NCI-H2107 treated with DMSO at 0.1 percent for 48 hours (cell line): ENCODE measurements around the gene OR1C1.
"Not testable (repeated sequence)": the region's sequence is repeated elsewhere in the genome, so short reads cannot be mapped to it uniquely, and the experiment has no call there.

Experiments used
- DNase-seq: peaks from one replicate; lab custom pipeline; 2025; ENCODE audit not compliant: unreplicated experiment; lab: John Stamatoyannopoulos, UW

Gene OR1C1

GRCh38 chr1:247760456-247760855 lies at the start of gene OR1C1:
TSS of gene OR1C1 (minus strand) at chr1:247760556. CDS start at chr1:247758406, 2,150 bp downstream.
- DNase-seq = no peak

- DNase-seq = no peak
Measured at GRCh38 chr1:247797518-247797917, 37.2 kb upstream of the OR1C1 start.

GRCh38 chr1:247769603-247770002 lies 9.2 kb upstream of the OR1C1 start:
- DNase-seq = no peak

GRCh38 chr1:247754311-247754710 lies 6.0 kb downstream of the OR1C1 start:
- DNase-seq = not testable (repeated sequence)

- no peak for DNase-seq
Measured at GRCh38 chr1:247749870-247750269, 10.5 kb downstream of the OR1C1 start.

GRCh38 chr1:247748041-247748440 lies 12.3 kb downstream of the OR1C1 start, which contains the start of gene OR14A2:
TSS of gene OR14A2 (minus strand) at chr1:247748141.
- no peak for DNase-seq

- no peak for DNase-seq
Measured at GRCh38 chr1:247747616-247748015, 12.7 kb downstream of the OR1C1 start.

- no peak for DNase-seq
Measured at GRCh38 chr1:247746391-247746935, 13.9 kb downstream of the OR1C1 start.

GRCh38 chr1:247742215-247742760 lies 18.1 kb downstream of the OR1C1 start:
- DNase-seq = not testable (repeated sequence)

GRCh38 chr1:247741756-247742155 lies 18.6 kb downstream of the OR1C1 start:
- DNase-seq = no peak

- DNase-seq = no peak
Measured at GRCh38 chr1:247740721-247741120, 19.6 kb downstream of the OR1C1 start.

GRCh38 chr1:247738315-247738714 lies 22.0 kb downstream of the OR1C1 start, which contains the start of gene OR14K1:
TSS of gene OR14K1 (plus strand) at chr1:247738615. CDS start at chr1:247738615, 0 bp downstream.
- no peak for DNase-seq

- no peak for DNase-seq
Measured at GRCh38 chr1:247721222-247721621, 39.1 kb downstream of the OR1C1 start.

GRCh38 chr1:247716546-247716945 lies 43.8 kb downstream of the OR1C1 start, which contains the start of gene OR6F1:
TSS of gene OR6F1 (minus strand) at chr1:247716646. CDS start at chr1:247712755, 3,891 bp downstream.
- DNase-seq = no peak

- DNase-seq = no peak
Measured at GRCh38 chr1:247713753-247714152, 46.6 kb downstream of the OR1C1 start.

GRCh38 chr1:247710681-247711080 lies 49.7 kb downstream of the OR1C1 start:
- DNase-seq = not testable (repeated sequence)
